Neural cell (in vitro differentiated cells): ENCODE data around the gene IL23R. TPM values are rescaled to one million over a fixed set of nuclear protein-coding genes. Genes with fewer than 3 reads are reported as not detected.

Experiments used
- H2AFZ ChIP-seq: fragments of 200-600, 300-800 bp; sonication (generic), shearing (Covaris generic); 2 replicates; pipeline ENCODE4 v1.6.0; 2014; ENCODE audit warnings: low read depth, mild to moderate bottlenecking, antibody characterized with exemption, low read length, moderate library complexity
- H3F3A ChIP-seq: fragments of 200-600 bp; shearing (Covaris generic); 2 replicates; pipeline ENCODE4 v1.6.1; 2016; ENCODE audit warnings: mild to moderate bottlenecking, moderate library complexity, mixed read lengths, antibody characterized with exemption, low read length; ENCODE audit not compliant: insufficient read depth, poor library complexity, severe bottlenecking
- H3K27ac ChIP-seq: fragments of 200-600, 300-800 bp; sonication (generic), shearing (Covaris generic); 2 replicates; pipeline ENCODE4 v1.5.1; 2014; ENCODE audit warnings: mild to moderate bottlenecking, low read length, moderate library complexity
- H3K27me3 ChIP-seq: fragments of 300-800, 200-600 bp; sonication (generic), shearing (Covaris generic); 2 replicates; pipeline ENCODE4 v1.6.0; 2014; ENCODE audit warnings: mild to moderate bottlenecking, low read depth, low read length, moderate library complexity; ENCODE audit not compliant: insufficient read depth
- H3K36me3 ChIP-seq: fragments of 300-800, 200-600 bp; sonication (generic), shearing (Covaris generic); 2 replicates; pipeline ENCODE4 v1.5.1; 2014; ENCODE audit warnings: mild to moderate bottlenecking, antibody characterized with exemption, low read length, moderate library complexity; ENCODE audit not compliant: insufficient read depth
- H3K4me2 ChIP-seq: fragments of 300-800, 200-600 bp; sonication (generic), shearing (Covaris generic); 2 replicates; pipeline ENCODE4 v1.6.0; 2014; ENCODE audit warnings: mild to moderate bottlenecking, low read length
- H3K4me3 ChIP-seq: fragments of 300-800, 200-600 bp; sonication (generic), shearing (Covaris generic); 2 replicates; pipeline ENCODE4 v1.5.1; 2014; ENCODE audit warnings: mild to moderate bottlenecking, low read length, moderate library complexity
- H3K79me2 ChIP-seq: fragments of 200-600 bp; shearing (Covaris generic); replicated peaks from 2 replicates; pipeline ENCODE4 v1.6.0; 2014; ENCODE audit warnings: mild to moderate bottlenecking, low read length, moderate library complexity; ENCODE audit not compliant: insufficient read depth
- H3K9ac ChIP-seq: fragments of 300-800, 200-600 bp; sonication (generic), shearing (Covaris generic); 2 replicates; pipeline ENCODE4 v1.6.1; 2016; ENCODE audit warnings: mild to moderate bottlenecking, low read length, mixed read lengths
- H3K9me2 ChIP-seq: fragments of 200-600 bp; shearing (Covaris generic); 2 replicates; pipeline ENCODE4 v1.6.1; 2016; ENCODE audit warnings: mild to moderate bottlenecking, low read length, mixed read lengths; ENCODE audit not compliant: insufficient read depth
- H3K9me3 ChIP-seq: fragments of 200-600, 300-800 bp; sonication (generic), shearing (Covaris generic); 2 replicates; pipeline ENCODE4 v1.6.1; 2016; ENCODE audit warnings: mild to moderate bottlenecking, mixed run types, low read length, moderate library complexity, mixed read lengths
- H4K20me1 ChIP-seq: fragments of 200-600 bp; shearing (Covaris generic); 2 replicates; pipeline ENCODE4 v1.6.1; 2016; ENCODE audit warnings: mild to moderate bottlenecking, mixed run types; ENCODE audit not compliant: insufficient read depth
- CTCF ChIP-seq: fragments of 450-650 bp; IDR thresholded peaks from 2 replicates; pipeline ENCODE4 v1.5.1; 2014; ENCODE audit warnings: antibody characterized with exemption, mild to moderate bottlenecking, moderate library complexity; ENCODE audit not compliant: poor library complexity, severe bottlenecking
- EP300 ChIP-seq: fragments of 450-650 bp; conservative IDR thresholded peaks from 2 replicates; pipeline ENCODE4 v1.6.1; 2014; ENCODE audit warnings: antibody characterized with exemption, mild to moderate bottlenecking, moderate library complexity; ENCODE audit not compliant: poor library complexity, severe bottlenecking
- EZH2 ChIP-seq: fragments of 200-600, 300-800 bp; shearing (Covaris generic), sonication (generic); IDR thresholded peaks from 2 replicates; pipeline ENCODE4 v1.6.1; 2014; ENCODE audit warnings: antibody characterized with exemption, low read length, borderline replicate concordance, mild to moderate bottlenecking; ENCODE audit not compliant: insufficient read depth, poor library complexity, severe bottlenecking
- MXI1 ChIP-seq: fragments of 450-650 bp; conservative IDR thresholded peaks from 2 replicates; pipeline ENCODE4 v1.6.1; 2014; ENCODE audit warnings: antibody characterized with exemption, mild to moderate bottlenecking; ENCODE audit not compliant: poor library complexity, severe bottlenecking
- POLR2AphosphoS5 ChIP-seq: IDR thresholded peaks from 2 replicates; pipeline ENCODE4 v1.6.1; 2012
- RAD21 ChIP-seq: fragments of 450-650 bp; conservative IDR thresholded peaks from 2 replicates; pipeline ENCODE4 v1.6.1; 2014; ENCODE audit warnings: antibody characterized with exemption, mild to moderate bottlenecking, moderate library complexity
- REST ChIP-seq: IDR thresholded peaks from 2 replicates; pipeline ENCODE4 v1.6.1; 2012; ENCODE audit warnings: borderline replicate concordance
- SMC3 ChIP-seq: fragments of 450-650 bp; conservative IDR thresholded peaks from 2 replicates; pipeline ENCODE4 v1.6.1; 2014; ENCODE audit warnings: antibody characterized with exemption, mild to moderate bottlenecking, moderate library complexity; ENCODE audit not compliant: poor library complexity
- TAF1 ChIP-seq: IDR thresholded peaks from 2 replicates; pipeline ENCODE4 v1.6.1; 2012; ENCODE audit warnings: low read depth
- polyA plus RNA-seq: library from polyadenylated mRNA; depleted of rRNA; stranded (reverse); fragments of >200 nt; gene quantifications from 2 replicates; pipeline ENCODE4 v1.2.3, GENCODE V29; 2014

Gene IL23R
- polyA plus RNA-seq, 1 donor from 2014 or later: not detected

GRCh38 chr1:67184838-67185421, 18.7 kb downstream of the IL23R start:
- no peaks in the 10 kb centered on the region for H3F3A ChIP-seq
- H3K36me3 ChIP-seq: no peaks in the 10 kb centered on the region
- no peak overlapping the region for H3K27ac ChIP-seq

GRCh38 chr1:67188137-67188536, 21.9 kb downstream of the IL23R start:
- Histone ChIP-seq H3K79me2 (no peaks in the 10 kb centered on the region), H3K4me3 (no peak overlapping the region), H3K27me3 (no peaks in the 10 kb centered on the region), H3K9ac (no peak overlapping the region), H3F3A (no peaks in the 10 kb centered on the region), H2AFZ (no peak overlapping the region), H3K9me2 (no peaks in the 10 kb centered on the region), H3K36me3 (no peaks in the 10 kb centered on the region), H3K27ac (no peak overlapping the region), H3K4me2 (no peak overlapping the region), H3K9me3 (no peaks in the 10 kb centered on the region), H4K20me1 (no peaks in the 10 kb centered on the region)
- no peak for TF ChIP-seq MXI1
- TF ChIP-seq POLR2AphosphoS5: no peak
- no peak for TF ChIP-seq EP300
- no peak for TF ChIP-seq SMC3
- TF ChIP-seq TAF1: no peak
- TF ChIP-seq CTCF: no peak
- TF ChIP-seq EZH2: no peak
- no peak for TF ChIP-seq RAD21

More at GRCh38 chr1:67184838-67185421, 18.7 kb downstream of the IL23R start:
- Histone ChIP-seq H3K4me2 (no peak overlapping the region), H2AFZ (no peak overlapping the region), H3K9me2 (no peaks in the 10 kb centered on the region), H3K27me3 (no peaks in the 10 kb centered on the region), H3K79me2 (no peaks in the 10 kb centered on the region), H3K9me3 (no peaks in the 10 kb centered on the region), H3K4me3 (no peak overlapping the region), H3K9ac (no peak overlapping the region), H4K20me1 (no peaks in the 10 kb centered on the region)
- TF ChIP-seq SMC3 (no peak), MXI1 (no peak), REST (no peak), CTCF (no peak), RAD21 (no peak), EZH2 (no peak)
